Activated CD4-positive, alpha-beta T cell treated with anti-CD3 and anti-CD28 coated beads, Interleukin-2, Interleukin-6, amounts not matched to agents 100 ng/mL and 50 ng/mL, durations not matched to agents 16 hours and 8 hours (primary cell): ENCODE results near the gene SRCIN1.

Experiments used
- DNase-seq: peaks from one replicate; pipeline ENCODE4 v3.0.0-alpha.2; 2020

Gene SRCIN1

DNA sequence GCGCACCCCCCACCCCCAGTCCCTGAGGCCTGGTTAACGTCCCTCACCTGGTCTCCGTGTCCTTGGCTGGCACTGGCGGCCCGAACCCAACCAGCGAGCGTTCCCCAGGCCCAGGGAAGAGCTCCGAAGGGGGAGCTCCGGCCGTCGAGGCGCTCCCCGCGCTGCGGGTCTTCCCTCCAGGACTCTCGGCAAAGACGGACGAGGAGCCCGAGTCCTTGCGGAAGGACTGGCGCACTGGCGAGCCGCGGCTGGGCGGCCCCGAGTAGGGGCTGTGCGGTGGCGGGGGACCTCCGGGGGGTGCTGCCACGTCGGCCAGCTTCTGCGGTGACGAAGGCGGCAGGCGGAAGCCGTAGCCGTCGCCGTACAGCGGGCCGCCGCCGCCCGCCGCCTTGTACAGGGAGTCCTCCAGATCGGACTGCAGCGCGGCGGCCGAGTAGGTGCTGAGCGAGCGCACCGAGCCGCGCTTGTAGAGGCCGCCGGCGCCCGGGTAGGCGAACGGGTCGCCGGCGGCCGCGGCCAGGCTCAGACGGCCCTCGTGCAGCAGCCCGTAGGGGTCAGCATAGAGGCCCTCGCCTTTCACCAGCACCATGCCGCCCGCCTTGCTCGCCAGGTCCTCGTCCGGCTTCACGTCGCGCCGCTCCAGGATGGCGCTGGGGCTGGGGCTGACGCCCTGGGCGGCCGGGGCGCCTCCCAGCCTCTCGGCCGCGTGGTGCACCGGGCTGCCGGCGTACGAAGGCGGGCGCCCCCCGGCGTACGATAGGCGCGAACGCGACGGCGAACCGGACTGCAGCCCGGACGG lies 44.1 kb downstream of the SRCIN1 start:
- DNase-seq: no peak

DNA sequence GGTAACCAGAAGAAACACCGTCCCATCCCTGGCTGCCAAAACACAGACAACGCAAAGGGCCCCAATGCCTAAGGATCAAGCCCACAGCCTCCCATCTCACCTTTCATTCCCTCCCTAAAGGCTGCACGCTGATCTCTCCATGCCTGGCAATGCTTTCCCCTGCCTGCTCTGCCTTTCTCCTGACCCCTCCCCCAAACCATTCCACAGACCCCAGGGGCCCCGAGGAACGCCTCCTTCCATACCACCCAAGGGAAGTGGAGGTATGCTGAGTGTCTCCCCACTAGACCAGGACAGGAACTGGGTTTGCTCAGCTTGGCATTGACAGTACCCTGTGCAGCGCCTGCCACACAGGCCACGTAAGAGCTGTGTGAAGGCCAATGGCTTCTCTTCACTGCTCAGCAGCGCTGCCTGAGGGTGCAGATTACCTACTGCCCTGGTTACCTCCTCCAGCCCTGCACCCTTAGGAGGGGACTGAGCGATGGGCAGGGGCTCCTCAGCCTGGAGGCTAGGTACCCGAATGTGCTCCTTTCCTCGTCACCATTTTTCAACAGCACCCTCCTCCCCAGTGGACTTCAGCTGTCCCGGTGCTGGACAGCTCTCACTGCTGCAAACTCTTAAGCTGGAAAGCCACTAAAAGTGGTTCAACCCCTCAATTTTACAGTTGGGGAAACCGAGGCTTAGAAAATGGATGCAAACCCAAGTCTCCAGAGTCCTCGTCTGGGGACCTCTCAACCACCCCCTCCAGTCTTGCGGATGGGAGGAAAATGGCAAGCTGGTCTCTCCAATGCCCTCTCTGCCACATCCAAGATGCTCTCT lies 45.0 kb downstream of the SRCIN1 start:
- DNase-seq: no peak

DNA sequence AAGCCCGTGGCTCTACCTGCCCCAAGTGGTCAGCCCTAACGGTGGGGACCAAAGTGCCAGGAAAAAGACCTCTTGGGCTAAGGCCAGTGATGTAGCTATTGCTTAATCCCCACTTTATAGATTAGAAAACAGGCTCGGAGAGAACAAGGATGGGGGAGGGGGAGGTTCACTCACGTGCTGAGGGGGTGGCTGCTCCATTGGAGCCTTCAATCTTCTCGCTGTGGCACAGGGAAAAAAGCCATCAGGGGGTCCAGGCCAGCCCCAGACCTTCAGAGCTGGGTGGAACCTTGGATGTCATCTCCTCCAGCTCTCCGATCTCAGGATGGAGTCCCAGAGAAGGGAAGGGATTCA lies 45.9 kb downstream of the SRCIN1 start:
- DNase-seq: no peak

DNA sequence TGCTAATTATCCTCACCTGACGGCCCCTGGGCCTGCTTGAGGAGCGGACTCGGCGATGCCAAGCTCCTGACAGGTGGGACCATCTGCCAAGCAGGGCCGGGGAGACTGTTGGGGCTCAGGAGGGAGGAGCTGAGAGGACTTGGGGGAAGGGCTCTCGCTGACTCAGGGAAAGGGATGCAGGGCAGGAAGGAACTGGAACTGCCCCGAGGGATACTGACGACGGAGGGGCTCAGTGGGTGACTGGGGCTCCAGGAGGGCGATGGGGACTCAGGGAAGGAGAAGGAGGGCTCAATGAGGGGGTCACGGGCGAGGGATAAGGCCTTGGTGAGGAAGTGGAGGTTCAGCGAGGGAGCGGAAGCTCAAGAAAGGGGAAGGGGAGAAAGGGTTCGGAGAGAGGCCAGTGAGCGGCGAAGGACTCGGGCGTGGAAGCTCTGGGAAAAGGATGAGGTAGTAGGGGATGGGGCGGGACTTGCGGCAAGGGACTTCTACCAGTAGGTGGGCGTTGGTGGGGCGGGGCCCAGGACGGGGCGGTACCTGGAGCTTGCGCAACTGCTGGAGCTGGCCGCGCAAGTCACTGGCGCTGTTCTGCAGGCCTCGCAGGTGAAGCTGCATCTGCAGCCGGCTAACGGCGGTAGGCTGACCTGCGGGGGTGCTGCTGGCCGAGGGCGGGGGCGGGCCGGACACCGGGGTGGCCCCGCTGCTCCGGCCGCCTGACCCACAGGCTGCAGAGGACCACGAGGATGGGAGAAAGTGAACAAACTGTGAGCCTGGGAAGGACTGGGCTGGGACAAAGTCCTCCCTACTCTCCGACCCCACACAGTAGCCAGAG lies 46.5 kb downstream of the SRCIN1 start:
- DNase-seq: peak; percentile 85

DNA sequence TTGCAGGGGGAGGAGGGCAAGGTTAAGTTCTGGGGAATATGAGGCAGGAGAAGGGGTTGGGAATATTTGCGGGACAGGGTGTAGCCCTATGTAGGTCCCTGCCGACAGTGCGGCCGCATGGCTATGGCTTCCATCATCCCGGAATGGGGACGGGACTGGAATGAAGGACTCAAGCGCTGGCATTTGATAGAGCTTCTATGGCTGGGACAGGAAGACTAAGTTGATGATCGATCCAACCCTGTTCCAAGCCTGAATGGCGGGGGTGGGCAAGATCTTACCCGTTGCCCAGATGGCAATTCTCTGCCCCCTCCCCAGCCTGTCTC lies 47.1 kb downstream of the SRCIN1 start:
- no peak for DNase-seq

DNA sequence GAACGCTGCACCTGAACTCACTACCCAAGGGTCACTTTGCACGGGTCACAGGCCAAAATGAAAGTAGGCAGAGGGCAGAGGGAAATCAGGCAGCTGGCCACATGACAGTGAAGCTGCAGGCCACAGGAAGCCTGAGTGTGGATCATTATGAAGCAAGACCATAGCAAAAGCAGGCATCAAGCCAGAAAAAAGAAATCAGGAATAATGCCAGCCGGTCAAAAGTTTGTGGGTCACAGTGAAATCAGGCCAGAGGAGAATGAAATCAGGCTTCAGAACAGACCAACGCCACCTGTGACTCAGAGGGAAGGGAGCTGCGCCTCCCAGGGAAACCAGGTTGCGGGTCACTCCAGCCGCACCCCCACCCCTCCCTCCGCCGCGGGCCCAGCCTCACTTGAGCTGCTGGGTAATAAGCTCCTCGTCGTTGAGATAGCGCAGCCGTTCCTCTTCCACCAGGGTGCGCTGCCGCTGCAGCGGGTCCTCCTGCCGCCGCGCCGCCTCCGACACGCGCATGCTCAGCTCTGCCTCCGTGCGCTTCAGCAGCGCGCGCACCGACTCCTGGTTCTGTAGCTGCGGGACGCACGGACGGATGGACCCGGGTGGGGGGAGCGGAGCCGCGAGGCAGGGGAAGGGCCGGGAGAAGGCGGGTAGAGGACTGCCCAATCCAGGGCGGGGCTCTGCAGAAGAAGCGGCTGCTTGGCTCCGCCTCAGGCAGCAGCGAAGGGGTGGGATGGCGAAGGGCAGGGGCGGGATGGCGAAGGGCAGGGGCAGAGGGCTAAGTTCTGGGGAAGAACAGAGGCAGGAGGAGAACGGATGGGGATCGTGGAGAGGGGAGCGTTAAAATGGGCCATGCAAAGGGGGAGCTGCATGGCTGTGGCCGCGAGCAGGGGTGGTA lies 47.7 kb downstream of the SRCIN1 start:
- DNase-seq: peak; percentile 94

DNA sequence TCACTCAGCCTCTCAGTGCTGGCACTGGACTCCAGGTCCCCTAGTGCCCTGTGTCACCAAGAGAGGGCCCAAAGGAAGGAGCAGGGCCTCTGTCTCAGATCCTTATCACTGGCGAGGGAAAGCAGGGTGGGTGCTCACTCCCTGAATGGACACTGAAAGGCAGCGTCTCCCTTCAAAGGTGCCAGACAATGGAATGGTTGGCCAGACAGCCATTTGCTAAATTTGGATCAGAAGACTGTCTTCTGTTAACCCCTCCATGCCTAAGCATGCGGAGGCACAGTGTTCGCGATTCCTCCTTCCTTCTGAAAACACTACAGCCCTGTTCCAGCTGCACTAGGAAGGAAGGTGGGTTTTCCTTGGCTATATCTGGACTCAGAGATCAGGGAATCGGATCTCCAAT lies 48.4 kb downstream of the SRCIN1 start:
- no peak for DNase-seq

DNA sequence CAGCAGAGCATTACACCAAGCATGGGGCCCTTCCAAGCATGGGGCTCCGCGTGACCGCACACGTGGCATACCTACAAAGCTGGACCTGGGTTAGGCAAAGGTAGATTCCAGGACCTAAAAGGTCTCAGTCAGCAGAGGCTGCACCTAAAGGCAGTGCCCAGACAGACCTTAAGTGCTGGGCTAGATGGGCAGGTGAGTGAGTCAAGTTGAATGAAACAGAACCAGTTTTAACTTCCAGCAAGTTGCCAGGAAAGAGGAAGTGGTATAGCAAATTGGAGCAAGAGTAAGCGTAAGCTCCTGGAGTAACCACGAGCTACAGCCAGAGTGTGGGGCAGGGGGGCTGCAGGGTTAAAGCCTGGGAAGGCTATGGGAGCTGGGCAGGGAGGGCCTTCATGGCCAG lies 49.5 kb downstream of the SRCIN1 start:
- no peak for DNase-seq

DNA sequence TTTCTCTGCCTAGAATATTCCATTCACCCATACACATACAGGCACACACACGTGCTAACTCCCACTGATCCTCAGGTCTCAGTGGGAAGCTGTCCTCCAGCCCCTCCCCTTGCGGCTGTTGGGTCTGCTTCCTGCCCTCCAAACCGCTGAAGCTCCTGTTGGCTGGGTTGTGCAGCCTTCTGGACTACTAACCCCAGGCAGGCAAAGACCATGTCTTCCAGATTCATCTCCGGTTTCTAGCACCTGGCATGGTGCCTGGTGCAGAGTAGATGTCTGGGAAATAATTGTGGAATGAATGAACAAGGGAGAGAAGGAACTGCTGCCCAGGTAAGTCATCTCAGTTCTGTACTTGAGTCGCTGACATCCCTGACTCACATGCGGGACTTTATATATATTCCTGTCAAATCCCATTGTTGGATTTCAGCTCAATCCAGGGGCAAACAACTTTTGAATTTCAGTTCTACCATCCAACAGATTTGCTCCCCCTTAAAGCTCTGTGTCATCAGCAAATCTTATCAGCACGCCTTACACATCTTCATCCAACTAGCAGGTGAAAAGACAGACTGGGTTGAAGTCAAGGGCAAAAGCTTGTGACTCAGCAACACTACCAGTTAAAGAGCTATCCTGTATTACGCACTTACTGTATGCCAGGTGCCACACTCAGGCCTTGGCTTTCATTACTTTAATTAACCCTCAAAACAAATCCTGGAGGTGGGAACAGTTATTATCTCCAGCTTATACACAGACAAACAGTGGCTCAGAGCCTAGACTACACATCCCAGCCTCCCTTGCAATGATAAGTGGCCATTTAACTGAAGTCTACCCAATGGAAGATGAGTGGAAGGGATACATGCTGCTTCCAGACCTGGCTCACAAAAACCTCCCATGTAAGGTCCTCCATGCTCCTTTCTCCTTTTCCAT lies 51.1 kb downstream of the SRCIN1 start:
- no peak for DNase-seq

DNA sequence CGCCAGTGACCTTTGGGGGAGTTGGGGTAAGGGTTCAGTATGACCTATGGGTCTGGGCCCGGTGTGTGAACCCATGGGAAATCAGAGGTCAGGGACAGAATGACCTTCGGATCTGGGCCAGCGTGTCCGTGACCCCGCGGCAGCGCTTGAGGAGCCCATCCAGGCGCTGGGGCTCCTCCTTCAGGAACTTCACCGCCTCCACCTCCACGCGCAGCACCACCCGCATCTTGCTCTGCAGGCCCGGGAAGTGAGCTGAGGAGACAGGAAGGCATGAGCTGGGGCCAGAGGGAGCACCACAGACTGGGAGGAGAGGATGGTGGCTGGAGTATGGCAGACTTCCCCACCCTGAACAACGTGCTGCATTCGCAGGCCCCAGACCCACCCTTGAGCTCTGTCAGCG lies 53.4 kb downstream of the SRCIN1 start:
- DNase-seq: no peak

DNA sequence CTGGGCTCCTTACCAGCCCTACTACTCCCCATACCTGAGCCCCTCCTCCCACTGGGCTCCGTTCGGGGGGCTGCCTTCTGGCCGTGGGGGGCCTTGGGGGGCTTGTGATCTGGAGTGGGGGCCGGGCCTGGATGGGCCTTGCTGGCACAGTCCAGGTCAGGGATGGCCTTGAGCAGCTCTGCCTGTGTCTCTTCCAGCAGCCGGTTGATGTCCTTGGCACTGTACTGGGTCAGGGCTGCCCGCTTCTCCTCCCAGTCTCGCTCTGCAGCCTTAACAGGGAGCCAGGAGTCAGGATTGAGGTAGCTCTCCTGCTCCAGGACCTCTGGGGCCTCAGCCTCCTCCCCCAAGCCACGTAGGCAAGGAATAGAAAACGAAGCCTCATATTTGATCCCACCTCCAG lies 54.6 kb downstream of the SRCIN1 start:
- no peak for DNase-seq

DNA sequence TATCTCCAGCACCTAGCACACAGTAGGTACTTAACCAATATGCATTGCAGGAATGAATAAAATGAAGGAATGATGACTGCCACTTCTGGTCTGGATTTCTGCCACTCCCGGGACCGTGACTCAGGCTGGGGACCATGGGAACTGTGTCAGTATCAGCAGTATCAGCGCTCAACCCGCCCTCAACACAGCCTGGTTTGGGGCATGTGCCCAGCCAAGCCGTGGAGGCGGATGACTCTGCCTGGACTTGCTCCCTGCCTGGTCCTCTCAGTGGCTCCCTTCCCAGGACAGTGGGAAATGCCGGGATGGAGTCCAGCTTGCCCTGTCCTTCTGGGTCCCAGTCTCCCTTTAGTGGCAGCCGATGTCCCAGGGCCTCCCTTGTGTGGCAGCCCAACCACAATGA lies 55.1 kb downstream of the SRCIN1 start:
- DNase-seq: no peak

DNA sequence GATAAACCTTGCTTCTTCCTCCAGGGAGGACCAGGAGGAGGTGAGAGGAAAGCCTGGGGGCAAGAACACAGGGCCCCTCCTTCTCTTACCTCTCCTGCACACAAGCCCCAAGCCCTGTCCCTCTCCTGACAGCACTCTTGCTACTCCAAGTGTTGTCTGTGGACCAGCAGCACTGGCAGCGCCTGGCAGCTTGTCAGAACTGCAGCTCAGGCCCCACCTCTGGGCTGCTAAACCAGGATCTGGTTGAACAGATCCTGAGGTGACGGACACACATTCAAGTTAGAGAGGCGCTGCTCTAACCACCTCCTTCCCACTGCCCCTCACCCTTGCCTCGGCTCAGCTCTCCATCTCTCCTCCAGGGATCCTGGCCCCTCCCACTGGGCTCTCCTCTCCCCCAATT lies 56.5 kb downstream of the SRCIN1 start:
- no peak for DNase-seq

DNA sequence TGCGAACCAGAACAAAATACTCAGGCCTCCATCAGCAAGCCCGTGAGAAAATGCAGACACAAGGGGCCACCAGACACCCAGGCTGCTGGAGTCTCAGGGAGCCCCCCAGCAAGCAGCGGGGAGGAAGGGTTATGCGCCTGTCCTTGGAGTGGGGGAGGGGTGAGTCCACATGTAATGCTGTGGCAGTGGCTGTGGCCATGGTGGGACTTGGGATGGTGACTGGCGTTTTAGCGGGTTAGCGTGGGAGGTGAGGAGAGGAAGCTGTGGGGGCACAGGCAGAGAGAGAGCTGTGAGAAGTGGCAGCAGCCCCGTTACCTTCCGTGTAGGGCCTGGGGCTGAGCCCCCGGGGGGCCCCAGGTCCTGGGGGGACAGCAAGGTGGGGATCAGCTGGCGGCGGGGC lies 58.3 kb downstream of the SRCIN1 start:
- DNase-seq: no peak

DNA sequence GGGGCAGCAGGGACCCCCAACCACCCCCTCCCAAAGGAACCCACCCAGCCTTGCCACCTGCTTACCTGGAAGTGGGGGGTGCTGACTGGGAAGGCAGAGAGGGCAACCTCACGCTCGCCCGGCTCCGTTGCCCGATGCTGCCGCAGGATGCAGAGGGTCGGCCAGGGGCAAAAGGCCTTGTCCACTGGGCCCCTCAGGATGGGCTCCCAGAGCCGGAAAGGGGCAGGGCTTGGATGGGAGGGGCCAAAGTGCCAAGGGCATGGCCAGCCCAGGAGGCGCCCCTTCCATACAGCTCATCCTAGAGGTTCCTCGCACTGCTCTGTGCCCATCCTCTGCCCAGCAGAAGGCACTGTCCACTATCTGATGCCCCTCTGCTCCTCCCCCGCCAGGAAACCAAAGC lies 59.4 kb downstream of the SRCIN1 start:
- no peak for DNase-seq

DNA sequence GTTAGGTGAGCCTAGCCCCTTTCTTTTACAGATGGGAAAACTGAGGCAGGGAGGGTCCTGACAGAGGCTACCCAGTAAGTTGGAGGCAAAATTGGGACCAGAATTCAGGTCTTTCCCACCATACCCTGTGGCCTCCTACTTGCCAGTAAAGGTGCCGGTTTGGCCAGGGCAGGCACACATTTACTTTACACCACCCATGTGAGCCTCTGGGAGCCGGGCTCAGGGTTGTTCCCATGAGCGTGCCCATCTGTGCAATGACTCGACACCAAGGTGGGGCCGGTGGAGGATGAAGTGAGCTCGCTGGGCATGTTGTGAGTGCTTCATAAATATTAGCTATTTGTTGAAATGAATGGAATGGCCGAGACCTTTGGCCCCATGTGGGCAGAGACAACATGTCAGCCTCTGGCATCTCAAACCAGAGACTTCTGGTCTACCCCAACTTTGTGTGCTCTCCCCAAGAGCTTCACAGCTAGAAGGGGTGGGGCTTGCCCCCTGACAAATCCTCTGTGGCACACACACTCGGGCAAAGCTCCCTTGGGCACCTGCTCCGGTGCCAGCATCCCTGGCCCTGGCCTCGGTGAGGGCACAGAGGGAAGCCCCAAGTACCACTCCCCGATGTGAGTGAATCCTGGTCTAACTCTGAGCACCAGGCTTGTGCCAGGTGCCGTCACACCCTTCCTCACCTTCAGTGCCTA lies 60.1 kb downstream of the SRCIN1 start:
- DNase-seq: no peak

DNA sequence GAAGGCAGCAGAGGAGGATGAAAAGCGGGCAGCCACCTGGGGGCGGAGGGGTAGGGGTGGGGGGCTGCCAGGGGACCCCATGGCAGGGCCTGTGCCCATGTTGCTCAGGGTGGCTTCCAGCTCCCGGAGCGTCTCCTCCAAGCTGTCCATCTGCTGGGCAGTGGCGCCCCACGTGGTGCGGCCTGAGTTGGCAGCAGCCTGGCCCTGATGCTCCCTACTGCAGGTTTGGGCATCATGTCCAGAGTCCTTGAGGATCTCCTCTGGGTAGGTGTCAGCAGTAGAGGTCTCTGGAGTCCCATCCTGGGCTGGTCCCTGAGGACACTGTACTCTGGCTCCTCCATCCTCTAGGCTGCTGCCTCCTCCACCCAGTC lies 60.9 kb downstream of the SRCIN1 start:
- DNase-seq: no peak

DNA sequence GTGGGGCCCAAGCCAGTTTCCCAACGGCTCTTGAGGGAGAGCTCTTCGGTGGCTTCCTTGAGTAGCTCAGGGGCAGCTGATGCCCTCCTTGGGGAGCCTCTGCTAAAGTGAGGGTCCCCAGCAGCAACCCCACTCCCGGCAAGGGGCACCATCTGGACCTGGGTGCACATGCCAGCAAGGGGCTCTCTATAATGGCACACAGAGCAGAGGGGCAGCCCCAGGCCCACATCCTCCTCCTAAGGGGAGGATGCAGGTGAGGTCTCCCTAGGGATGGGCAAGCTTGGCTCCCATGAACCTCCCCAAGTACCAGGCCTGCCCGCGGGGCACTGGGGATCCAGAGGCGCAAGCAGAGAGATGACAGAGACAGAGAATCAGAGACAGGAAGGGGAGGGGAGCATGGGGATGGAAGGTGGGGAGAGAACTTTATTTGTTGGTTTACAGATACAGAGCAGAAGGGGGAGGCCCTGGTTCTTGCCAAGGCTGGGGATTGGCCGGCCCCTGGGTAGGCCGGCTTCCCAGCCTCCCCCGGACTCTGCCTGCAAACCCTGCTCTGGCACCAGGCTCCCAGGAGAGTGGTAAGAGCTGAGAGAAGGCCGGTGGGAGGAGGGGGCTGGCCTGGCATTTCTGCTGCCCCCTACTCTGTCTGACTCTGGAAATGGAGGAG lies 61.4 kb downstream of the SRCIN1 start:
- DNase-seq: no peak

DNA sequence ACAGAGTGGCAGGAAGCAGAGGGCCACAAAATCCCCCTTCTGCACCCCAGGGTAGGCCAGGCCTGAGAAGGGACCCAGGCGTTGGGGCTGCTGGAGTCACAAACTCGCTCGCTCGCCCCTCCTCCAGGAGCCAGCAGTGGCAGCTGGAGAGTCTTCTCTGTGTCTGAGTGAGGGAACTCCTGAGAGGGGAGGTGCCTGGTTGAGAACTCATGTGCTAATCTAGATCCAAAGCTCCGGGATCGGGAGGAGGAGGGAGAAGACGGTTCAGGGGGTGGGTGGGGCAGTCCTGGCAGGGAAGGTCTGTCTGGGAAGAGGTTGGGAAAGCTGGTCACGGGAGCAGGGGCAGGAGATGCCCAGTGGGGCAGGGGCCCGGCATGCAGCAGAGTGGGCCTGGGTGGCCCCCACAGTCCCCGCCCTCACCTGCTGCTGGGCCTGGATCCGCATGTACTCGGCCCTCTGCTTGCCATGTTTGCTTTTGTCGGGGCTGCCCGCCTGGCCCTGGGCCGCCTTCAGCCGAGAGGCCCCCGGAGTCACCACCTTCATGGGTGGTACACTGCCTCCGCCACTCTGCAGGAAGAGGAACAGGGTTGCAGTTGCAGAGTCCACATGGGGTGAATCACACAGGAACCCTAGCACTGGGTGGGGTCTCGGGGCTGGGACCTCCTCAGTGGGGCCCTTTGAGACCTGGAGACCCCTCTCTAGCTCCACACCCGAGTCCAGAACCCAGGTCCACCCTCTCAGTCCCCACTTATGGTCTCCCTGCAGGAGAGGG lies 62.2 kb downstream of the SRCIN1 start:
- no peak for DNase-seq

DNA sequence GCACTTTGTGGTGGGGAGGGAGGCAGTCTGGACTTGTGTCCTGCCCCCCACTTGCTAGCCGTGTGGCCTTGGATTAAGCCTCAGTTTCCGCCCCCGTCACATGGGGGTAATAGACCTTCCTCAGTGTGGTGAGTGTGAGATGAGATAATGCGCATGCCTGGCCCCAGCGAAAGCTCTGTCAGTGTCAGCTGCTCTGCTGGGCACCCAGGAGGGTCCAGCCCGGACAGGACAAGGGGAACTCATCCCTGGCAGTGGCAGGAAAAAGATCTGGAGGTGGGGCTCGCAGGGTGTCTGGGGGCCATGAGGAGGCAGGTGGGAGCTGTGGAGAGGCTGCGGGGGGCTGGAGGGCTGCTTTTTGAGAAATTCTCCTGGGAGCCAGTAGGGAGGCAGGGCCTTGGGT lies 63.5 kb downstream of the SRCIN1 start:
- DNase-seq: no peak
